GM18909 (cell line): Measurements from ENCODE around the gene STX4.

Experiments used
- ATAC-seq: cut with Tn5 transposase; IDR thresholded peaks from one replicate; pipeline ENCODE4 v1.9.1; 2021; ENCODE audit warnings: mild to moderate bottlenecking; ENCODE audit not compliant: unreplicated experiment, poor library complexity

The STX4 gene

DNA sequence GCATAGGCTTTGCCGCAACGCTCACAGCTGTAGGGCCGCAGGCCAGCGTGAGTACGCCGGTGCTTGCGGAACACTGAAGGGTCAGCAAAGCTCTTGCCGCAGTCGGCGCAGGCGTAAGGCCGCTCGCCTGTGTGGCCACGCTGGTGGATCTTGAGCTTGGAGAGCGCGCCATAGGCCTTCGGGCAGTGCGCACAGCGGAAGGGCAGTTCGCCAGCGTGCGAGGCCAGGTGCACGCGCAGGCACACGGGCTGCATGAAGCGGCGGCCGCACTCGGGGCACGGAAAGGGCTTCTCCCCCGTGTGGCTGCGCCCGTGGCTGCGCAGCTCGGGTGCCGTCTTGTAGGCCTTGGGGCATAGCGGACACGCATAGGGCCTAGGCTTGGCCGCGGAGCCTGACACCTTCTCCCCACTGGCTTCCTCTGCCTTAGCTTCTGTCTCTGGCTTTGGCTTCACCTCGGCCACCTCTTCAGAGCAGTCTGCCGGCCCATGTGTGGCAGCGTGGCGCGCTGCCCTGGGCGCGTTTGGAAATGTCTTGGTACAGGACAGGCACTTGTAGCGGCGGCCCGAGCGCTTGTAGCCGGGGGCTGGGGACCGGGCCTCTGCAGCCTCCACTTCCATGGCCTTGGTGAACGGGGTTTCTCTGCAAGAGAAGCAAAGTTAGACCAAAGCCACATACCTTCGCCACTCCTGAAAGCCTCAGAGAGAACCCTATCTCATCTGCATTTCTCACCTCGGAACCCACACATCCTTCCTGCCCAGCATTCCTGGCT is 30.7 kb downstream of the STX4 start:
- ATAC-seq, result no peak

DNA sequence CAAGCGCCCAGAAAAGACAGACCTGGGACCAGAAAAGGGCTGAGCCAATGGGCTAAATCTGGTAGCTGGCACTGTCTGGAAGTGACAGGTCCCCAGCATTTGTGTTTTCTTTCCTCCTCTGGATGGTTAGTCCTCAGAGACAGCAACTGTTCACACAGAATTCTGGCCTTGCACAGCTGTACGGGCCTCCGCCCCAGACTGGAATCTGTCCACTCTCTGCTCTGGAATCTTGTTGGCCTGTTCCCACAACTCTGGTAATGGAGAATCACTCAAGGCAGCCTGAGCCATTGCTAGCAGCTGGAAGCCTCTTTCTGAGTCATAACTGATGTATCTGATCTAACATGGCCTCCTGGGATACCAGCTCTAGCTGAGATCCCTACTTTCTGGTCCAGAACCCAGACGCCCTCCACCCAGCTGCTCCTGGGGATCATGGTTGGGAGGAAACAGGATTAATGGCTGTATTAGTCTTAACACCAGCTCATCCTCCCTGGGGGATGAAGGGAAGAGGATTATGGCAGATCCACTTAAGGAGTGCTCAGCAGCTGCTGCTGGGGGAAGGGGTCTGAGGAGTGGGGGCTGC is 31.6 kb downstream of the STX4 start:
- no peak for ATAC-seq

DNA sequence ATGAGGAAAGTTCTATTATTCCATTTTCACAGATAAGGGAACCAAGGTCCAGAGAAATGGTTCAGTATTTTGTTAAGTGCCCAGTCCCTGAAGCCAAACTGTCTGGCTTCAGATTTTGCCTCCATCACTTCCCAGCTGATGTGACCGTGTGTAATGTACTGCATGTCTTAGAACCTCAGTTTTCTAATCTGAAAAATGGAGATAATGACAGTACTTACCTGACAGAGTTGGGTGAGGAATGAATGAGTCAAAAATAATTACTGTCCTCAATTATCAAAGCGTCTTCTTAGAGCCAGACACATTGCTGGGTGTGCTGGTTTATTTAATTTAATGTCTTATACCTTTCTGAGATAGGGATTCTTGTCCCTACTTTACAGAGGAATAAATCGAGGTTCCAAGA is 34.0 kb downstream of the STX4 start:
- no peak for ATAC-seq

DNA sequence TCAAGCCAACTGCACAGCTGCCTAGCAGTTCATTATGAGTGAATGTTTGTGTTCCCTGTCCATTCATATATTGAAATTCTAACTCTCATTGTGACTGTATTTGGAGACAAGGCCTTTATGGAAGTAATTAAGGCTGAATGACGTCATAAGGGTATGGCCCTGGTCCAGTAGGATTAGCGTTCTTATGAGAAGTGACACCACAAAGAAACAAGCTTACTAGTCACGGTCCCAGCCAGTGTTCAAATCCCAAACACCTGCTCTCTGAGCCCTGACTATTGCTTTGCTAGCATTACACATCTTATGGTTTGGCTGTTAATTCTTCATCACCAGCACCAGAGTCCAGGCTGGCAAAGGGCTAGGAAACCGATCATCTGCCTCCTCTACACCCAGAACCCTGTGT is 38.5 kb downstream of the STX4 start:
- no peak for ATAC-seq

DNA sequence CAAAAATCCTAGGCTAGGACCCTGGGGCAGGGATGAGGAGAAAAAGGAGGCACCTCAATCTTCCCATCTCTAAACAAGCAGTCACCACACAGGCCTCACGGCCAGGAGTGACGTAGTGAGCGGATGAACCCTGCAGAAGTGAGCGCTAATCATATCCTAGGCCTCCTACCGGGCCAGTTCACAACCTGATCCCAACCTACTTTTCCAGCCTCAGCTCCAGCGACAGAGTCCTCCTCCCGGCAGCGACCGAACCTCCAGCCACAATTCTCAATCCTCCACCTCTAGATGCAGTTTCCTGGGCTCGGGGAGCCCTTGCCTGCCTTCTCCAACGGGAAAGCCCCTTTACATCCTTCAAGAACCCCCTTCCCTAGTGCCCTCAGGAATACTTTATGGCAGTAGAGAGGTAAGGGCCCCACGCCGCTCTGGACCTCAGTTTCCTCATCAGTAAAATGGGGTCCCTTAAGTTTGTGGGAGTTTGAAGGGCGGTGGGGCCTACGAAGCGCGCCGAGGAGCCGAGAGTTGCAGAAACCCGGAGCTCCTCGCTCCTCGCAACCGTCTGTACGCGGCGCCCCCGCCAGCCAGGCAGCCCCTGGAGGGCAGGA is 39.3 kb downstream of the STX4 start:
- ATAC-seq, result peak; percentile 1

DNA sequence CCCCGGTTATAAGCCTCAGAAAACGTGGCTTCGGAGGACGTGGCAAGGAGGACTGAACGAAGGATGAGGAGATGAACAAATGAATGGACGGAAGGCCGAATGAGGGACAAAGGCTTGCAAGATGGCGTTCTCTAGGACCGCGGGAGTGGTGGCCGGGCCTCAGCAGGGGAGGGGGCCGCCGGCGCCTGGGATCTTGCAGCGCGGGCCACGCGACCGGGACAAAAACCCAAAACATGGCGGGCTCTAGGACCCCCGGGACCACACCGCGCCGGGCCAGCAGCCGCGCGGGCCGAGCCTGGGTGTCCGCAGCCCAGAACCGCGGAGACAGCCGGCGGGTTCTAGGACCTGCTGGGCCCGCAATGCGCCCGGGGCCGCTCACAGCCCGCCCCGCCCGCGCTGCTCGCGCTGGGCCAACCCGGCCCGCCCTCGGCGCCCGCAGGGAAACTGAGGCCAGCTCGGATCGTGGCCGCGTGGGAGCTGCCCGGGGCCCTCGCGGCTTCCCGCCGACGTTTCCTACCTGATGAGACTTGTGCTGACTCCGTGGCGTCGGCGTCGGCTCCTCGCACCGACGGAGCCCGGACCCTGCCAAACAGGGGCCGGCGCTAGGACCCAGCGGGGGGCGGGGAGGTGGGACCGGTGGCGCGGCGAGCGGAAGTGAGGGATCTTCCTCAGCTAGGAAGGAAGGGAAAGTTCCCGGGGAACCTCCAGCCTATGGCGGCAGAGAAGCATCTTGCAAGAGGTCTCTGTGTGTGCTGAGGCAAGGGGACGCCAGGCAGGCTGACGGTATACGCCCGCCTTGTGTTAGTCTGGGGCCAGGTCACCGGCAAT is 40.0 kb downstream of the STX4 start:
- peak; percentile 52 for ATAC-seq

DNA sequence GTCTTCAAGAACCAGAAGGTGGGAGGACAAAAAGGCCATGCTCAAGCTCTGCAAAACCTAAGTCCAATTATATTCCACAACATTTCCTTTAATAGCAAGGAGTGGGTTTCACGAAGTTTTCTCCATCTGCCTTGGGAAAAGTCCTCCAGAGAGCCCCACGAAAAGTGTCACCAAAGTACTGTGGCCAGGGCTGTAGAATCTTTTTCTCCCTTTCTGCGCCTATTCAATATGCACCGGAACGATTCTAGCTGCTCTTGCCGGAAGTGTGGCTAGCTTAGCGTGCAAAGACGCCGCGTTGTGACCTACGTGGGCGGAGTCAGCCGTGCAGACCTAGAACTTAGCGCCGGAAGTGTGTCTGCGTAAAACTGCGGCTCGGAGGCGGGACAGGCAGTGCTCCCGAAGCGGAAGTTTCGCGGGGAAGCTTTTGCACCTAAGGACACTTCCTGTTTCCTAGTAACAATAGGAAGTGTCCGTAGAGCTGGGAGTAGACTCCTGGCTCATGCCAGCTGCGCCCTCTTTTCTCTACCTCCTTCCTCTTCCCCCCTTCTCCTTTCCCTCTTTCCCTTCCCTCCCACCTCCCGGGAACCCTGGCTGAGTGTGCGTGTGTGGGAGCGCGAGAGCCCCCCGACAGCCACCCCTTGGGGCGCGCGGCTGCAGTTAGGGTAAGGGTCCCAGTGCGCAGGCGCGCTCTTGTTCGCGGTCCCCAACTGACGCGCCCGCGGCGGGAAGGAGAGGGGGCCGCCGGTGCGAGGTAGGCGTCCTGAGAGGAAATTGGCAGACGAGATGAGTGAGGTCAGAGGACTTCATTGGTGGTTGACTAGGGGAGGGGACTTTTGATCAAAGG is 40.8 kb downstream of the STX4 start, which contains the start of the genes ZNF646 and ZNF668:
TSS of gene ZNF646 (plus strand) at position 453 of the 844 bp plus-strand sequence. CDS start 1,903 bp downstream, outside the sequence.
TSS of gene ZNF668 (minus strand) at position 271 of the 844 bp plus-strand sequence. CDS start 9,781 bp downstream, outside the sequence.
- ATAC-seq, result peak; percentile 79

DNA sequence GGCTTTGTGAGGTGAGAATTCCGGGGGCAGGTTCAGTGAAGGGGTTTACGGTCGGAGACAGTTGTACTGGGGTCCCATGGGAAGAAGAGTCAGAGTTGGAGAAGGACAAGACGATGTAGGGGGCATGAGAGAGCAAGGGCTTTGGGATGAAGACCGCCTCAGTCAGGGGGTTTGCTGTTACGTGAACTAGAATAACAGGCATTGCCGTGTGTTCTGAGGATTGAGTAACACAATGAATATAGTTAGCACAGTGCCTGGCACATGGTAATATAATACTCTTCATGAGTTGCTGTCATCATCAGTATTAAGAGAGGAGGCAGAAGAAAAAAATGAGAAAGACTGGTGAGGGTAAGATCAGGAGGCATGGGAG is 41.4 kb downstream of the STX4 start:
- ATAC-seq, result no peak

DNA sequence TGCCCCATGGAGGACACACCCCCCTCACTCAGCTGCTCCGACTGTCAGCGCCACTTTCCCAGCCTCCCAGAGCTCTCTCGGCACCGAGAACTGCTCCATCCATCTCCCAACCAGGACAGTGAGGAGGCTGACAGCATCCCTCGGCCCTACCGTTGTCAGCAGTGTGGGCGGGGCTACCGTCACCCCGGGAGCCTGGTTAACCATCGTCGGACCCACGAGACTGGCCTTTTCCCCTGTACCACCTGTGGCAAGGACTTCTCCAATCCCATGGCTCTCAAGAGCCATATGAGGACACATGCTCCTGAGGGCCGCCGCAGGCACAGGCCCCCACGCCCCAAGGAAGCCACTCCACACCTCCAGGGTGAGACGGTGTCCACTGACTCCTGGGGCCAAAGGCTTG is 43.0 kb downstream of the STX4 start:
- ATAC-seq, result no peak

DNA sequence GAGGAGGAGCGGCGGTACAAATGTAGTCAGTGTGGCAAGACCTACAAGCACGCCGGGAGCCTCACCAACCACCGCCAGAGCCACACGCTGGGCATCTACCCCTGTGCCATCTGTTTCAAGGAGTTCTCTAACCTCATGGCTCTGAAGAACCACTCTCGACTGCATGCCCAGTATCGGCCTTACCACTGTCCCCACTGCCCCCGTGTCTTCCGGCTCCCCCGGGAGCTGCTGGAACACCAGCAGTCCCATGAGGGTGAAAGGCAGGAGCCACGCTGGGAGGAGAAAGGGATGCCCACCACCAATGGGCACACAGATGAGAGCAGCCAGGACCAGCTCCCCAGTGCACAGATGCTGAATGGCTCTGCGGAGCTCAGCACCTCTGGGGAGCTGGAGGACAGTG is 43.7 kb downstream of the STX4 start:
- ATAC-seq, result no peak

DNA sequence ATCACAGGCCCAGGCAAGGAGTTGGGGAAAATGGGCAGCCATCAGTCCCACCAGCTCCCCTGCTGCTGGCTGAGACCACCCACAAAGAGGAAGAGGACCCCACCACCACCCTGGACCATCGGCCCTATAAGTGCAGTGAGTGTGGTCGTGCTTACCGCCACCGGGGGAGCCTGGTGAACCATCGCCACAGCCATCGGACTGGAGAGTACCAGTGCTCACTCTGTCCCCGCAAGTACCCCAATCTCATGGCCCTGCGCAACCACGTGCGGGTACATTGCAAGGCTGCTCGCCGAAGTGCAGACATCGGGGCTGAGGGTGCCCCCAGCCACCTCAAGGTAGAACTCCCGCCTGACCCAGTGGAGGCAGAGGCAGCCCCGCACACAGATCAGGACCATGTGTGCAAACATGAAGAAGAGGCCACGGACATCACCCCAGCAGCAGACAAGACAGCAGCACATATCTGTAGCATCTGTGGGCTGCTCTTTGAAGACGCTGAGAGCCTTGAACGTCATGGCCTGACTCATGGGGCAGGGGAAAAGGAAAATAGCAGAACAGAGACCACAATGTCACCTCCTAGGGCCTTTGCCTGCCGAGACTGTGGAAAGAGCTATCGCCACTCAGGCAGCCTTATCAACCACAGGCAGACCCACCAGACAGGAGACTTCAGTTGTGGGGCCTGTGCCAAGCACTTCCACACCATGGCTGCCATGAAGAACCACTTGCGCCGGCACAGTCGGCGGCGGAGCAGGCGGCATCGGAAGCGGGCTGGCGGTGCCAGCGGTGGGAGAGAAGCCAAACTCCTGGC is 44.4 kb downstream of the STX4 start:
- ATAC-seq, result no peak

DNA sequence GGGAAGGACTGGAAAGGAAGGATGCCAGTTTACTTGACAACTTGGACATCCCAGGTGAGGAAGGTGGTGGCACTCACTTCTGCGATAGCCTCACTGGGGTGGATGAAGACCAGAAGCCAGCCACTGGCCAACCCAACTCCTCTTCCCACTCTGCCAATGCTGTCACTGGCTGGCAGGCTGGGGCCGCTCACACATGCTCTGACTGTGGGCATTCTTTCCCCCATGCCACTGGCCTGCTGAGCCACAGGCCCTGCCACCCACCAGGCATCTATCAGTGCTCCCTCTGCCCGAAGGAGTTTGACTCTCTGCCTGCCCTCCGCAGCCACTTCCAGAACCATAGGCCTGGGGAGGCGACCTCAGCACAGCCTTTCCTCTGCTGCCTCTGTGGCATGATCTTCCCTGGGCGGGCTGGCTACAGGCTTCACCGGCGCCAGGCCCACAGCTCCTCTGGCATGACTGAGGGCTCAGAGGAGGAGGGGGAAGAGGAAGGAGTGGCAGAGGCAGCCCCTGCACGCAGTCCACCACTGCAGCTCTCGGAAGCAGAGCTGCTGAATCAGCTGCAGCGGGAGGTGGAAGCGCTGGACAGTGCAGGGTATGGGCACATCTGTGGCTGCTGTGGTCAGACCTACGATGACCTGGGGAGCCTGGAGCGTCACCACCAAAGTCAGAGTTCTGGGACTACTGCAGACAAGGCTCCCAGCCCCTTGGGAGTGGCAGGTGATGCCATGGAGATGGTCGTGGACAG is 45.4 kb downstream of the STX4 start:
- no peak for ATAC-seq

DNA sequence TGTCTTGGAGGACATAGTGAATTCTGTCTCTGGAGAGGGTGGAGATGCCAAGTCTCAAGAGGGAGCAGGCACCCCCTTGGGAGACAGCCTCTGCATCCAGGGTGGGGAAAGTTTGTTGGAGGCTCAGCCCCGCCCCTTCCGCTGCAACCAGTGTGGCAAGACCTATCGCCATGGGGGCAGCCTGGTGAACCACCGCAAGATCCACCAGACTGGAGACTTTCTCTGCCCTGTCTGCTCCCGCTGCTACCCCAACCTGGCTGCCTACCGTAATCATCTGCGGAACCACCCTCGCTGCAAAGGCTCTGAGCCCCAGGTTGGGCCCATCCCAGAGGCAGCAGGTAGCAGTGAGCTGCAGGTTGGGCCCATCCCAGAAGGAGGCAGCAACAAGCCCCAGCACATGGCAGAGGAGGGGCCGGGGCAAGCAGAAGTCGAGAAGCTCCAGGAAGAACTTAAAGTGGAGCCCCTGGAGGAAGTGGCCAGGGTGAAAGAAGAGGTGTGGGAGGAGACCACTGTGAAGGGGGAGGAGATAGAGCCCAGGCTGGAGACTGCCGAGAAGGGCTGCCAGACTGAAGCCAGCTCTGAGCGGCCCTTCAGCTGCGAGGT is 46.1 kb downstream of the STX4 start:
- ATAC-seq, result no peak

DNA sequence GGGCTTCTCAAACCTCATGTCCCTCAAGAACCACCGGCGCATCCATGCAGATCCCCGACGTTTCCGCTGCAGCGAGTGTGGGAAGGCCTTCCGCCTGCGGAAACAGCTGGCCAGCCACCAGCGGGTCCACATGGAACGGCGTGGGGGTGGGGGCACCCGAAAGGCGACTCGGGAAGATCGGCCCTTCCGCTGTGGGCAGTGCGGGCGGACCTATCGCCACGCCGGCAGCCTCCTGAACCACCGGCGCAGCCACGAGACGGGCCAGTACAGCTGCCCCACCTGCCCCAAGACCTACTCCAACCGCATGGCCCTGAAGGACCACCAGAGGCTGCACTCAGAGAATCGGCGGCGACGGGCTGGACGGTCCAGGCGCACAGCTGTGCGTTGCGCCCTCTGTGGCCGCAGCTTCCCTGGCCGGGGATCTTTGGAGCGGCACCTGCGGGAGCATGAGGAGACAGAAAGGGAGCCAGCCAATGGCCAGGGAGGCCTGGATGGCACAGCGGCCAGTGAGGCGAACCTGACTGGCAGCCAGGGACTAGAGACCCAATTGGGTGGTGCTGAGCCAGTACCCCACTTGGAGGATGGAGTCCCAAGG is 46.8 kb downstream of the STX4 start:
- ATAC-seq, result no peak

DNA sequence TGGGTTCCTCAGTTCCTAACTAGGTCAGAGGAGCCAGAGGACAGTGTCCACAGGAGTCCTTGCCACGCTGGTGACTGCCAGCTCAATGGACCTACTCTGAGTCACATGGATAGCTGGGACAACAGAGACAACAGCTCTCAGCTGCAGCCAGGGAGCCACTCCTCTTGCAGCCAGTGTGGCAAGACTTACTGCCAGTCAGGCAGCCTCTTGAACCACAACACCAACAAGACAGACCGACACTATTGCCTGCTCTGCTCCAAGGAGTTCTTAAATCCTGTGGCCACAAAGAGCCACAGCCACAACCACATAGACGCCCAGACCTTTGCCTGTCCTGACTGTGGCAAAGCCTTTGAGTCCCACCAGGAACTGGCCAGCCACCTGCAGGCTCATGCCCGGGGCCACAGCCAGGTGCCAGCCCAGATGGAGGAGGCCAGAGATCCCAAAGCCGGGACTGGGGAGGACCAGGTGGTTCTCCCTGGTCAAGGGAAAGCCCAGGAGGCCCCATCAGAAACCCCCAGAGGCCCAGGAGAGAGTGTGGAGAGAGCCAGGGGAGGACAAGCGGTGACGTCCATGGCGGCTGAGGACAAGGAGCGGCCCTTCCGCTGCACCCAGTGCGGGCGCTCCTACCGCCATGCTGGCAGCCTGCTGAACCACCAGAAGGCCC is 47.5 kb downstream of the STX4 start:
- no peak for ATAC-seq

DNA sequence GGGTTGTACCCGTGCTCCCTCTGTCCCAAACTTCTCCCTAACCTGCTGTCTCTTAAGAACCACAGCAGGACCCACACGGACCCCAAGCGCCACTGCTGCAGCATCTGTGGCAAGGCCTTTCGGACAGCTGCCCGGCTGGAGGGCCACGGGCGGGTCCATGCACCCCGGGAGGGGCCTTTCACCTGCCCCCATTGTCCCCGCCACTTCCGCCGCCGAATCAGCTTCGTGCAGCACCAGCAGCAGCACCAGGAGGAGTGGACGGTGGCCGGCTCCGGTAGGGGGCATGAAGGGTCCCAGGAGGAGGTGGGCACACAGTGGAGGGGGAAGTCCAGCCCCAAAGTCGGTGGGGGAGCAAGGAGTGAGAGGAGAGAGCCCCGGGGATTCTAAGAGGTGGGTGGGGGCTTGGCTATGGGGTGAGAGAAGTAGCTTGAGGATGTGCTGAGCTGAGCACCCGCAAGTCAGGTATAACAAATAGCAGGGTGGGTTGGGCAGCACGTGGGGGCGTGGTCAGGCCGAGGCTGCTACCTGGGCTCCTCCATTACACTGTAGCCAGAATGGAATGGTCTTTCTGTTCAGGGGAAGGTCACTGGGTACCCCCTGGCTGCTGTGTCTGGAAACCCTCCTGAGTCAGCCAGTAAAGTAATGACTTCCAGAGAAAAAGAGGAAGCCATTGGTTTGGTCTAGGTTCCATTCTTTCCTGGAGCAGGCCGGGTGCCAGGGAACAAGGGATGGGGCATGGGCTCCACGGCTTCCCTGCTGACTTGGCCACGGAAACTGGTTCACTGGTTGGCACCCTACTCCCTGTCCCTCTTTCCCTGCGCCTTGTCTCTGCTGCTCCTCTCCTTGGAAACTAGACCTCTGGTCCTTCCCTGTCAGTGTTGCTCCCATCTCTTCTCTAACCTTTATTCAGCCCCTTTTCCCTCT is 48.3 kb downstream of the STX4 start:
- no peak for ATAC-seq
